Colonic mucosa (tissue), 4 donors: Measurements from ENCODE around the gene TOM1L1. TPM values are rescaled to one million over a fixed set of nuclear protein-coding genes. Genes with fewer than 3 reads are reported as not detected.

Experiments
- DNase-seq: peaks from one replicate; pipeline ENCODE4 v3.0.0-alpha.2; 2020
- H3K27ac ChIP-seq: fragments of 200-600 bp; one replicate; pipeline ENCODE4 v1.8.0; 2021
- H3K27me3 ChIP-seq: fragments of 200-600 bp; one replicate; pipeline ENCODE4 v1.8.0; 2021
- H3K36me3 ChIP-seq: fragments of 200-600 bp; one replicate; pipeline ENCODE4 v1.8.0; 2021
- H3K4me1 ChIP-seq: fragments of 200-600 bp; one replicate; pipeline ENCODE4 v1.8.0; 2021; ENCODE audit warnings: mild to moderate bottlenecking
- H3K4me3 ChIP-seq: fragments of 200-600 bp; one replicate; pipeline ENCODE4 v1.8.0; 2021
- H3K9ac ChIP-seq, 2 donors: one replicate each; pipeline ENCODE4 v1.7.0; 2013; ENCODE audit warnings: control low read depth in 2 of 2, low read depth in 2 of 2, low read length in 2 of 2
- H3K9me3 ChIP-seq: fragments of 200-600 bp; one replicate; pipeline ENCODE4 v1.8.0; 2021
- intact Hi-C: fragments of 100-400 bp; cut with DNase I; formaldehyde crosslinking; loops from one replicate; pipeline ENCODE4 v1.14.1; 2022
- total RNA-seq, 2 donors: library from RNA; stranded (reverse); fragmentation: NEBNext Ultra II Directional in 1 of 2; extraction: Animal tissue kit (Norgen Biotek cat#: 25700) in 1 of 2; gene quantifications; one replicate each; pipeline ENCODE4 v1.2.1, GENCODE V29; 2021
- TF ChIP-seq, protein P1 (sequence below): fragments of 200-600 bp; IDR thresholded peaks from one replicate; pipeline ENCODE4 v1.8.0; 2022; ENCODE audit warnings: antibody characterized with exemption, mild to moderate bottlenecking
- donor health status: healthy.
- donor health status: DM: no; HTN: no; CAD: no.
- donor health status: DM: no; HTN: no; CAD: no.

Gene TOM1L1
- total RNA-seq, 2 donors from 2014 or later: 56.7 to 67.3 TPM

GRCh38 chr17:55005520-55005919 lies 104.9 kb downstream of the TOM1L1 start:
- Histone ChIP-seq H3K4me3 (no peak overlapping the region), H3K27me3 (no peaks in the 10 kb centered on the region), H3K36me3 (no peaks in the 10 kb centered on the region), H3K9me3 (no peaks in the 10 kb centered on the region), H3K27ac (no peak overlapping the region), H3K4me1 (no peaks in the 10 kb centered on the region), H3K9ac (no peak overlapping the region)
- TF ChIP-seq, protein P1, sequence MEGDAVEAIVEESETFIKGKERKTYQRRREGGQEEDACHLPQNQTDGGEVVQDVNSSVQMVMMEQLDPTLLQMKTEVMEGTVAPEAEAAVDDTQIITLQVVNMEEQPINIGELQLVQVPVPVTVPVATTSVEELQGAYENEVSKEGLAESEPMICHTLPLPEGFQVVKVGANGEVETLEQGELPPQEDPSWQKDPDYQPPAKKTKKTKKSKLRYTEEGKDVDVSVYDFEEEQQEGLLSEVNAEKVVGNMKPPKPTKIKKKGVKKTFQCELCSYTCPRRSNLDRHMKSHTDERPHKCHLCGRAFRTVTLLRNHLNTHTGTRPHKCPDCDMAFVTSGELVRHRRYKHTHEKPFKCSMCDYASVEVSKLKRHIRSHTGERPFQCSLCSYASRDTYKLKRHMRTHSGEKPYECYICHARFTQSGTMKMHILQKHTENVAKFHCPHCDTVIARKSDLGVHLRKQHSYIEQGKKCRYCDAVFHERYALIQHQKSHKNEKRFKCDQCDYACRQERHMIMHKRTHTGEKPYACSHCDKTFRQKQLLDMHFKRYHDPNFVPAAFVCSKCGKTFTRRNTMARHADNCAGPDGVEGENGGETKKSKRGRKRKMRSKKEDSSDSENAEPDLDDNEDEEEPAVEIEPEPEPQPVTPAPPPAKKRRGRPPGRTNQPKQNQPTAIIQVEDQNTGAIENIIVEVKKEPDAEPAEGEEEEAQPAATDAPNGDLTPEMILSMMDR: peak; percentile 15
- DNase-seq: no peak
- intact Hi-C loops: no loop called here

Other genes with a start within 250 kb of the TOM1L1 start
- 10 to 100 TPM; 58.3 to 70.5 TPM for gene COX11, start 67.8 kb downstream of the TOM1L1 start, total RNA-seq
- gene STXBP4, start 67.9 kb downstream of the TOM1L1 start, total RNA-seq: 1 to 10 TPM; 6.2 to 6.6 TPM